COR-L47 (cell line): Measurements from ENCODE around the gene SHCBP1L.

Experiments used
- DNase-seq: peaks from one replicate; lab custom pipeline; 2025; lab: John Stamatoyannopoulos, UW

Gene SHCBP1L

GRCh38 chr1:182890927-182891610 is 61.9 kb downstream of the SHCBP1L start:
- DNase-seq: peak; percentile 67

DNA sequence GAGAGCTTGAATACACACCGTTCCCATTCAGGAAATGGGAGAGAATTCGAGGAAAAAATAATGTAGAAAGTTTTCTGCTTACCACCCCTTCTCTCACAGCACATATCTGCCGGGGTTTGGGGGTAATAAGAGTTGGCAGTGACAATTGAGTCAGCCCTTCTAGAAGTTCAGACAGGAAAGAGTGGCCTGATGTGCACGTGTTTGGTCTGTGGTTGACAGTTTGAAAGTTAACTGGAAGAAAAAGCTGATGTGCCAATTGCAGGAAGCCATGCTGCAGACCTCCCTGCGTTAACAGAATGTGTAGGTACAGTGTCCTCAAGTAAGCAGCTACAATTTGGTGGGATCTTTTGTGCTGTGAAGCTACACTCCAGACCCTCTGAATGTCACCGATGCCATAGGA is 63.0 kb downstream of the SHCBP1L start:
- no peak for DNase-seq

DNA sequence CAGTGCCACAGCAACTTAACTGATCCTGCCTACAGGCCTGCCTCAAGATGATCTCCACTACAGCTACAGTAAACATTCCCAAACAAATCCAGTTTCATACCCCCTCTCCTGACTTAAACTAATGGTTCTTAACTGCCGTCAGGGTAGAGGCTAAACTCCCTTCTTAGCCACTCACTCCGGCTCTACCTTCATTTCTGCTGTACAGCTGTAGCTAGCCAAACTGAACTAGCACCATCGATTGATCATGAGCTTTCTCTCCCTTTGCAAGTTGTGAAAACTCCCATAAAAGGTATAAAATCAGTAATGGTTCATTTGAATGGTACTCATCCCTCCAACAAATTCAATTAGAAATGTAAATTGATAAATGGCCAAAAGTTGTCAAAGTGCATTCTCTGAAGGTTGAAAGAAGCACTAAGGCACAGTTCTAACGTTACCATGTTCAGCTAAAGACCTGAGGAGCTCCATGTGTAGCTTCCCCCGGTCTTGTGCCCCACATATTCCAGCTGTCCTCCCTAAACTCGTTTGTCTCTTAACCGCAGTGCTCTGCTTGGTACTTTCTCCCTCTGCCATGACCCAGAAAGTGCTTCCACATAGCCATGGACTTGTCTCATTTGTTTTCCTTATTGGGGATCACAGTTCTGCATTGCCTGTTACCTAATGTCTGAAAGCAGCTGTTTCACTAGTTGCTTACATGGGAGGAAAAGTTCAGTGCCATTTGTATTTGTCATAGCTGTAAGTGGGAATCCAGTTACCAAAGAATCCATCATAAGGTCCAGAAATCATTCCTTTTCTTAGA is 64.0 kb downstream of the SHCBP1L start:
- DNase-seq: no peak

GRCh38 chr1:182886985-182887384 is 66.0 kb downstream of the SHCBP1L start:
- DNase-seq: no peak

DNA sequence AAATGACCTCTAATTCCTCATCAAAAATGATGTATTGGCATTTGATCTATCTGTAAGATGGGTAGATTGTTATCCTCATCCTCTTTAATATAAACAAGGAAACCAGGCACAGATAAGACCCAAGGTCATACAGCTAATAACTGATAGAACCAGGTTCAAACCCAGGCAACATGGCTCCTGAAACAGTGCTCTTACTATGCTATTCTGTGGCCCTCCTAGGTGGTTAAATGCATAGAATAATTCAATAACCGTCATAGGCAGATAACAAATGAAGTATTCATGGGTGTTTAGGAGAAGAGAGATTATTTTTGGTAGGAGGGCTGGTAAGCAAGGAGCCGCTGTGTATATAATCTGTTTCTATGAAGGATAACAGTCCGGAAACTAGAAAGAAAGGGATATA is 67.4 kb downstream of the SHCBP1L start:
- no peak for DNase-seq

- DNase-seq: no peak
Observed at GRCh38 chr1:182884872-182885271, 68.1 kb downstream of the SHCBP1L start.

GRCh38 chr1:182877842-182878241 is 75.1 kb downstream of the SHCBP1L start:
- no peak for DNase-seq

DNA sequence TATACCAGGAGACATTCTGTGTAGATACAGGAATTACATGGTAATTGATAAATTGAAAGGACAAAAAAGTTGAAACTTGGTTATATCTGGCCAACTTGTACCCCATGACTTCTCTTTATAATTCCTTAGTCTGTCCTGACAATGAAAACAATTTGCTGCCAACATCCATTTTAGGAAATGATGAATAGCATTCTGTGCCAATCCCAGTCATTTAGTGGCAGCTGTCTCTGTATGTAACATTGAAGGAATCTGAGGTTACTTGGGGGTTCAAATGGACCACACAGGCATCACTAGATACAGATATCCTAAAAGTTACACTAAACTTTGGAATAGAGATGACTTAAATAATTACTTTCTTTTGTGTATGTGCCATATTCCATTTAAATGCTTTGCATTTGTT is 75.6 kb downstream of the SHCBP1L start:
- DNase-seq: no peak

- no peak for DNase-seq
Observed at GRCh38 chr1:182875889-182876288, 77.1 kb downstream of the SHCBP1L start.

DNA sequence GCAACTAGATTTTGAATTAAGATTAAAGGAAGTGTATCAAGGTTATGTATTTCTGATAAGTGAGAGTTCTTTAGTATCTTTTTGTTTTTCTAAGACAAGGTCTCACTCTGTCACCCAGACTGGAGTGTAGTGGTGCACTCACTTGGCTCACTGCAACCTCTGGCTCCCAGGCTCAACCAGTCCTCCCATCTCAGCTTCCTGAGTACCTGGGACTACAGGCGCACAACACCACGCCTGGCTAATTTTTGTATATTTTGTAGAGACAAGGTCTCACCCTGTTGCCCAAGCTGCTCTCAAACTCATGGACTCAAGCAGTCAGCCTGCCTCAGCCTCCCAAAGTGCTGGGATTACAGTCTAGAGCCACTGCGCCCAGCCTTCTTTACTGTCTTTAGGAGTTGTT is 80.1 kb downstream of the SHCBP1L start:
- DNase-seq: no peak

- no peak for DNase-seq
Observed at GRCh38 chr1:182869241-182869666, 83.7 kb downstream of the SHCBP1L start.

DNA sequence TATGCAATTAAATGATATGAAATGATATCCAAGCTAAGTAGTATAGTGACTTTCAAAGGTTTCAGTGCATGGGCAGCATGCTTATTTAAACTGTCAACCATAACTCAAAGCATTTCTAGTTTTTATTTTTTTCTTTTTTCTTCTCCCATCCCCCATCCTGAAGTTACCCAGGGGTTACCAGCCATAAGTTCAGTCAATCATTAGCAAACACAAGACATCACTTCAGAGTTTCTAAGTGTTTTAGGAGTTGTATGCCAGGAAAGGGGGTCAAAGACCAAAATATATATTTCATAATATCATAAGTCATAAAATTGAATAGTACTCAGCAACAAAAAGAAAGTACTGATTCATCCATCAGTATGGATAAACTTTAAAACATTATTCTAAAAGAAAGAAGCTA is 85.1 kb downstream of the SHCBP1L start:
- no peak for DNase-seq

DNA sequence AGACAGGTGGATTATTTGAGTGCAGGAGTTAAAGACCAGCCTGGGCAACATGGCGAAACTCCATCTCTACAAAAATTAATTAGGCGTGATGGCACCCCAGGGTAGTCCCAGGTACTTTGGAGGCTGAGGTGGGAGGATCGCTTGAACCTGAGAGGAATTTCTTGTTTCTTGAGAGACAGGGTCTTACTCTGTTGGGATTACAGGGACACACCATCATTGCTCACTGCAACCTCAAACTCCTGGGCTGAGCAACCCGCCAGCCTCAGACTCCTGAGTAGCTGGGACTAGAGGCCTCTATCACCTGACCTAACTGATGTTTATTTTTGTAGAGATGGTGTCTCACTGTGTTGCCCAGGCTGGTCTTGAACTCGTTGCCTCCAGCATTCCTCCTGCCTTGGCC is 89.0 kb downstream of the SHCBP1L start:
- no peak for DNase-seq

DNA sequence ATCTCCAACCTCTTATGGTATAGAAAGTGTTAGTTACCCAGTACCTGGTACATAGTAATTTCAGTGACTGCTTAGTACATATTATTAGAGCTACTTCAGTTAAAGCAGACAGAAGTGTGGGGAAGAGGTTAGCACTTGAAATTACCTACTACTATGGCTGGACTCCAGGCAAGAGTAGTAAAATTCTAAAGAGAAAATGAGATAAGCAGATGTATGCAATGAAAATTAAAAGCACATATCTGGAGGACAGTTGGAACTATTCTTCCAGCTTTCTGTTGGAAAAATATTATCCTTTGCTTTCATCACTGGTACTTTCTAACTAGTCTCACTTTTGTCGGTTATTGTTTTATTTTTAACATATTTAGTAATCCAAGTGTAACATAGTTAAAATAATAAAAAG is 90.1 kb downstream of the SHCBP1L start:
- no peak for DNase-seq

GRCh38 chr1:182861994-182862393 is 91.0 kb downstream of the SHCBP1L start:
- DNase-seq: no peak

GRCh38 chr1:182860658-182861057 is 92.3 kb downstream of the SHCBP1L start:
- DNase-seq: no peak

DNA sequence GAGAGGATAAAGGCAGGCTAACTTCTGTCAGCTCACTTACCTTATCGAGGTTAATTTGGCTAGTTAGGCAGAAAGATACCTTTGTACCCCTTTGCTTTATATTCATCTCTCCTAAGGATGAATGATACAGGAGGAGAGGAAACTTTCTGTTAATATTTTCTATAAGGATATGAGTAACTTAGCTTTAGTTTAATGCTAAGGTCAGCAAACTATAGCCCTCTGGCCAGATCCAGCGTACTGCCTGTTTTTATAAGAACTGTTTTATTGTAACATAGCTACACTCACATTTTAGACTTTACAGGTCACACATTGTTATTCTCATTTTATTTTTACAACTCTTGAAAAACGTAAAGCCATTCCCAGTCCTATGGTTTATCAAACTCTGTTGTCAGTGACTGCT is 95.8 kb downstream of the SHCBP1L start:
- no peak for DNase-seq

DNA sequence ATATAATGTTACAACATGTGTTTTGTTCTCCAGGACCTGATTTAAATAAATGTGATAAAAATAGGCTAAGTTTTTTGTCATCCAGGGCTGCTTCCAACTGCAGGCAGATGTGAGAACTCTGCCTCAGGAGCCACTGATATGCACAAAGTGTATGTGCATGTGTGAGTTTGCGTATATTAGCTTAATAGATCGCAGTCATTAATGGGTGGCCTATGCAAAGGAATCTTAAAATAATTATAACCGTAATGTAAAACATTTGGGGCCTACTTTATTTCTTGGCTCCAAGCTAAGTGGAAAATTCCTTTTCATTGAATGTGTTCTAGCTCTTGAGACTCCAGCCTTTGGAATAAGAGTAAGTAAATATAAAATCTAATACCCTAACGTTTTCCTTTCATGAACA is 97.1 kb downstream of the SHCBP1L start:
- no peak for DNase-seq

GRCh38 chr1:182851825-182852224 is 101.1 kb downstream of the SHCBP1L start:
- DNase-seq: no peak

DNA sequence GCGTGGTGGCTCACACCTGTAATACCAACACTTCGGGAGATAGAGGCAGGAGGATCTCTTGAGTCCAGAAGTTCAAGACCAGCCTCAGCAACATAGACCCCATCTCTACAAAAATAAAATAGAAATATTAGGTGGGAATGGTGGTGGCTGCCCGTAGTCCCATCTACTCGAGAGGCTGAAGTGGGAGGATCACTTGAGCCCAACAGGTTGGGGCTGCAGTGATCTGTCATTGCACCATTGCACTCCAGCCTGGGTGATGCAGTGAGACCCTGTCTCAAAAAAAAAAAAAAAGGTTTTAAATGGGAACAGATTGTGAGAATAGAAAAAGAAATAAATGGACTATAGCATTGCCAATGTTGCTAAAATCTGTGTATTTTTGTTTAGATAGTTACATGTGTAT is 102.6 kb downstream of the SHCBP1L start:
- no peak for DNase-seq
